ENCODE results near the gene ALLC. TPM values are rescaled to one million over a fixed set of nuclear protein-coding genes. Genes with fewer than 3 reads are reported as not detected.

Gene ALLC
- polyA plus RNA-seq, 4 donors: not detected

GRCh38 chr2:3742743-3743508 lies 84.9 kb downstream of the ALLC start:
- no peak for DNase-seq (ENCODE audit: low read depth in 4 of 4, low spot score in 2 of 4)

- DNase-seq (ENCODE audit: low read depth in 4 of 4, low spot score in 2 of 4): no peak
Measured at GRCh38 chr2:3743951-3744555, 86.1 kb downstream of the ALLC start.

- no peak for DNase-seq (ENCODE audit: low read depth in 4 of 4, low spot score in 2 of 4)
Measured at GRCh38 chr2:3745920-3746319, 87.9 kb downstream of the ALLC start.

- no peak for DNase-seq (ENCODE audit: low read depth in 4 of 4, low spot score in 2 of 4)
Measured at GRCh38 chr2:3747032-3747654, 89.1 kb downstream of the ALLC start.

- DNase-seq (ENCODE audit: low read depth in 4 of 4, low spot score in 2 of 4): no peak
Measured at GRCh38 chr2:3747826-3748225, 89.8 kb downstream of the ALLC start.

- no peak for DNase-seq (ENCODE audit: low read depth in 4 of 4, low spot score in 2 of 4)
Measured at GRCh38 chr2:3749201-3749600, 91.2 kb downstream of the ALLC start.

- no peak for DNase-seq (ENCODE audit: low read depth in 4 of 4, low spot score in 2 of 4)
Measured at GRCh38 chr2:3751251-3751650, 93.3 kb downstream of the ALLC start.

GRCh38 chr2:3751806-3752205 lies 93.8 kb downstream of the ALLC start:
- DNase-seq (ENCODE audit: low read depth in 4 of 4, low spot score in 2 of 4): no peak

Other genes with a start within 250 kb of the ALLC start
- gene ADI1, start 138.7 kb upstream of the ALLC start, polyA plus RNA-seq (ENCODE audit: insufficient read length in 4 of 4): 10 to 100 TPM; 66.1 to 81.9 (median 71.5) TPM
- gene RNASEH1, start 99.9 kb upstream of the ALLC start, polyA plus RNA-seq (ENCODE audit: insufficient read length in 4 of 4): 10 to 100 TPM; 16.9 to 21.3 (median 19.1) TPM
- 1,000 to 10,000 TPM; 1,441 to 1,978 (median 1,755) TPM for gene RPS7, start 82.9 kb upstream of the ALLC start, polyA plus RNA-seq (ENCODE audit: insufficient read length in 4 of 4)
- 1 to 10 TPM; 1.0 to 4.5 (median 2.3) TPM for gene COLEC11, start 63.1 kb upstream of the ALLC start, polyA plus RNA-seq (ENCODE audit: insufficient read length in 4 of 4)
- gene DCDC2C, start 45.4 kb downstream of the ALLC start, polyA plus RNA-seq (ENCODE audit: insufficient read length in 4 of 4): under 1 TPM in 3 of 4 donors, not detected in 1; 0.17 to 0.92 (median 0.39) TPM